DOHH2 (cell line): Measurements from ENCODE around the gene KRTAP5-5.

ENCODE experiments used
- H3F3A ChIP-seq: fragments of 200-600 bp; sonication (generic), shearing (Covaris generic); 2 replicates; pipeline ENCODE4 v1.6.0; 2016; ENCODE audit warnings: antibody characterized with exemption, mild to moderate bottlenecking; ENCODE audit not compliant: control insufficient read depth, insufficient read depth
- H3K27ac ChIP-seq: fragments of 200-600 bp; sonication (generic); 2 replicates; pipeline ENCODE4 v1.5.1; 2014; ENCODE audit warnings: low read depth, mild to moderate bottlenecking, low read length, moderate library complexity
- H3K27me3 ChIP-seq: fragments of 200-600 bp; sonication (generic); 2 replicates; pipeline ENCODE4 v1.6.1; 2014; ENCODE audit warnings: mild to moderate bottlenecking, low read length, mixed read lengths; ENCODE audit not compliant: control insufficient read depth
- H3K36me3 ChIP-seq: fragments of 200-600 bp; sonication (generic); 2 replicates; pipeline ENCODE4 v1.6.1; 2014; ENCODE audit warnings: mild to moderate bottlenecking, low read length, moderate library complexity, mixed read lengths; ENCODE audit not compliant: control insufficient read depth
- H3K4me1 ChIP-seq: fragments of 200-600 bp; sonication (generic); 2 replicates; pipeline ENCODE4 v1.6.1; 2014; ENCODE audit warnings: mild to moderate bottlenecking, low read length, mixed read lengths; ENCODE audit not compliant: control insufficient read depth
- H3K4me2 ChIP-seq: fragments of 200-600 bp; sonication (generic); 2 replicates; pipeline ENCODE4 v1.6.0; 2014; ENCODE audit warnings: mild to moderate bottlenecking, low read length, moderate library complexity
- H3K4me3 ChIP-seq: fragments of 200-600 bp; sonication (generic); 2 replicates; pipeline ENCODE4 v1.5.1; 2014; ENCODE audit warnings: mild to moderate bottlenecking, low read length, mixed read lengths
- H3K79me2 ChIP-seq: fragments of 200-600 bp; sonication (generic); 2 replicates; pipeline ENCODE4 v1.6.1; 2014; ENCODE audit warnings: mild to moderate bottlenecking, low read length, mixed read lengths; ENCODE audit not compliant: control insufficient read depth
- H3K9me2 ChIP-seq: fragments of 200-600 bp; sonication (generic); replicated peaks from 2 replicates; pipeline ENCODE4 v1.6.1; 2014; ENCODE audit warnings: mild to moderate bottlenecking, low read length, mixed read lengths; ENCODE audit not compliant: control insufficient read depth
- H3K9me3 ChIP-seq: fragments of 200-600 bp; sonication (generic); 2 replicates; pipeline ENCODE4 v1.6.1; 2014; ENCODE audit warnings: antibody characterized with exemption, low read length, mixed read lengths; ENCODE audit not compliant: control insufficient read depth, insufficient read depth
- H4K20me1 ChIP-seq: fragments of 200-600 bp; sonication (generic); 2 replicates; pipeline ENCODE4 v1.6.0; 2014; ENCODE audit warnings: low read depth, mild to moderate bottlenecking, antibody characterized with exemption, low read length, moderate library complexity; ENCODE audit not compliant: control insufficient read depth, insufficient read depth
- EZH2phosphoT487 ChIP-seq: fragments of 200-600 bp; sonication (generic); IDR thresholded peaks from 2 replicates; pipeline ENCODE4 v1.6.1; 2017; ENCODE audit warnings: borderline replicate concordance, mild to moderate bottlenecking, antibody characterized with exemption, low read length, moderate library complexity, mixed read lengths
- TF ChIP-seq, protein P1 (sequence below): fragments of 200-600 bp; sonication (generic); IDR thresholded peaks from one replicate; pipeline ENCODE4 v1.5.1; 2014; ENCODE audit warnings: antibody characterized with exemption, mild to moderate bottlenecking, low read depth, low read length; ENCODE audit not compliant: poor library complexity, severe bottlenecking

The KRTAP5-5 gene

DNA sequence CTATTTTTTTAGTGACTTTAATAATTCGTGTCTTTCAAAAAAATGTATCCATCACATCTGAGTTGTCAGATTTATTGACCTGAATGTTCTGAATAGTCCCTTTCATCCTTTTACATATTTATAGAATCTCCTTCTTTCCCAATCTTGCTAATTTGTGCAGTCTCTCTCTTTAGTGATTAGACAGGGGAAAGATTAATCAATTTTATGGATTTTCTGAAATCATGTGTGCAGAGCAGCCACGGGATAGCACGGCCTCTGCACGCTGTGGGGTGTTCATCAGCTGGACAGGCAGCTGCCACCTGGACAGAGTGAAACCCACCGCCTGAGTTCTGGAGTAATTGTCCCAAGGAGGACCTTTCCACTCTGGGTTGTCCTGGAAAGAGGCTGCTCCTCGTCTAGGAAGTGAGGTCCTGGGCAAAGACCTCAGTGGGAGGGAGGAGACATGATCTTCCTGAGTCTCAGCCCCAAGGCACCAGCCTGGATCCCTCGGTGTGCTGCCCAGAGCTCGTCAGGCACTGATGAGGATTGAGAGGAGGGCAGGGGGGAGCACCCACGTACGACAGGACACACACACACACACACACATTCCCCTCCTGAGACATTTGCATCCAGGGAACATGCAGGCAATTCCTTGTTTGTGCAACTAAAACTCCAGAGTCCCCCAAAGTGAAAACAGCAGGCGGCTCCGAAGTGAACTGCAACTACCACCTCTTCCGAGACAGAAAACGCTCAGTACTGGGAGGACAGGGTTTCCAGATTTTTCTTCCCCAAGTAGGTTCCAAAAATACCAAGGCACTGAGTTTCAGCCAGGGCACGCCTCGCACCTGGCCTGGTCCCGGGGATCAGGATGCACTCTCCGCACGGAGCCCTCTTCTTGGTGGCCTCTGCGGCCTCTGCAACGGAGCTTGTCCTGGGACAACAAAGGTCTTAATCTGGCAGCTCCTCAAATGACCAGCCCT is 44.9 kb downstream of the KRTAP5-5 start:
- Histone ChIP-seq H3K9me3 (no peaks in the 10 kb centered on the region), H4K20me1 (no peaks in the 10 kb centered on the region), H3K79me2 (no peaks in the 10 kb centered on the region), H3K27me3 (no peaks in the 10 kb centered on the region), H3K9me2 (no peaks in the 10 kb centered on the region), H3K27ac (no peak overlapping the region), H3K4me3 (no peak overlapping the region), H3K4me2 (no peak overlapping the region), H3K4me1 (no peaks in the 10 kb centered on the region), H3K36me3 (no peaks in the 10 kb centered on the region), H3F3A (no peaks in the 10 kb centered on the region)
- TF ChIP-seq EZH2phosphoT487, result no peak
- TF ChIP-seq, protein P1, sequence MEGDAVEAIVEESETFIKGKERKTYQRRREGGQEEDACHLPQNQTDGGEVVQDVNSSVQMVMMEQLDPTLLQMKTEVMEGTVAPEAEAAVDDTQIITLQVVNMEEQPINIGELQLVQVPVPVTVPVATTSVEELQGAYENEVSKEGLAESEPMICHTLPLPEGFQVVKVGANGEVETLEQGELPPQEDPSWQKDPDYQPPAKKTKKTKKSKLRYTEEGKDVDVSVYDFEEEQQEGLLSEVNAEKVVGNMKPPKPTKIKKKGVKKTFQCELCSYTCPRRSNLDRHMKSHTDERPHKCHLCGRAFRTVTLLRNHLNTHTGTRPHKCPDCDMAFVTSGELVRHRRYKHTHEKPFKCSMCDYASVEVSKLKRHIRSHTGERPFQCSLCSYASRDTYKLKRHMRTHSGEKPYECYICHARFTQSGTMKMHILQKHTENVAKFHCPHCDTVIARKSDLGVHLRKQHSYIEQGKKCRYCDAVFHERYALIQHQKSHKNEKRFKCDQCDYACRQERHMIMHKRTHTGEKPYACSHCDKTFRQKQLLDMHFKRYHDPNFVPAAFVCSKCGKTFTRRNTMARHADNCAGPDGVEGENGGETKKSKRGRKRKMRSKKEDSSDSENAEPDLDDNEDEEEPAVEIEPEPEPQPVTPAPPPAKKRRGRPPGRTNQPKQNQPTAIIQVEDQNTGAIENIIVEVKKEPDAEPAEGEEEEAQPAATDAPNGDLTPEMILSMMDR, result no peak

- TF ChIP-seq, protein P1, result no peak
- no peak for TF ChIP-seq EZH2phosphoT487
- Histone ChIP-seq H3K9me3 (no peaks in the 10 kb centered on the region), H3K4me2 (no peak overlapping the region), H3K79me2 (no peaks in the 10 kb centered on the region), H3K9me2 (no peaks in the 10 kb centered on the region), H3K4me3 (no peak overlapping the region), H3K27me3 (no peaks in the 10 kb centered on the region), H3F3A (no peaks in the 10 kb centered on the region), H3K36me3 (no peaks in the 10 kb centered on the region), H3K4me1 (no peaks in the 10 kb centered on the region), H3K27ac (no peak overlapping the region), H4K20me1 (no peaks in the 10 kb centered on the region)
These were observed 46.1 kb downstream of the KRTAP5-5 start for GRCh38 chr11:1675536-1676228.

- Histone ChIP-seq H3K27ac (no peak overlapping the region), H3K4me2 (no peak overlapping the region), H3K27me3 (no peaks in the 10 kb centered on the region), H3K9me3 (no peaks in the 10 kb centered on the region), H3K4me1 (no peaks in the 10 kb centered on the region), H3K79me2 (no peaks in the 10 kb centered on the region), H3K9me2 (no peaks in the 10 kb centered on the region), H4K20me1 (no peaks in the 10 kb centered on the region), H3K36me3 (no peaks in the 10 kb centered on the region), H3F3A (no peaks in the 10 kb centered on the region), H3K4me3 (no peak overlapping the region)
- no peak for TF ChIP-seq EZH2phosphoT487
- TF ChIP-seq, protein P1, result no peak
These were observed 46.7 kb downstream of the KRTAP5-5 start for GRCh38 chr11:1676229-1676740.
